Stimulated activated naive CD4-positive, alpha-beta T cell (primary cell): ENCODE measurements around the gene RBMX.
"Not testable (repeated sequence)": the region's sequence is repeated elsewhere in the genome, so short reads cannot be mapped to it uniquely, and the experiment has no call there.

Experiments used
- DNase-seq, 6 experiments: peaks; one replicate each; lab custom pipeline; 2025; lab: John Stamatoyannopoulos, UW

The RBMX gene

DNA sequence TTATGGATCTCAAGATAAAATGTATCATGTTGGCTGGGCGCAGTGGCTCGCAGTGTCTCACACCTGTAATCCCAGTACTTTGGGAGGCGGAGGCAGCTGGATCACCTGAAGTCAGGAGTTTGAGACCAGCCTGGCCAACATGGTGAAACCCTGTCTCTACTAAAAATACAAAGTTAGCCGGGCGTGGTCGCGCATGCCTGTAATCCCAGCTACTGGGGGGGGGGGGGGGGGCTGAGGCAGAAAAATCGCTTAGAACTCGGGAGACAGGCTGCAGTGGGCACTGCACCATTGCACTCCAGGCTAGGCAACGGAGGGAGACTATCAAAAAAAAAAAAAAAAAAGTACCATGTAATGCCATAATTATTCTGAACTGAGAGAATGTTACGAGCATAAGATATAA lies 2.1 kb downstream of the RBMX start:
- DNase-seq: no peak

DNA sequence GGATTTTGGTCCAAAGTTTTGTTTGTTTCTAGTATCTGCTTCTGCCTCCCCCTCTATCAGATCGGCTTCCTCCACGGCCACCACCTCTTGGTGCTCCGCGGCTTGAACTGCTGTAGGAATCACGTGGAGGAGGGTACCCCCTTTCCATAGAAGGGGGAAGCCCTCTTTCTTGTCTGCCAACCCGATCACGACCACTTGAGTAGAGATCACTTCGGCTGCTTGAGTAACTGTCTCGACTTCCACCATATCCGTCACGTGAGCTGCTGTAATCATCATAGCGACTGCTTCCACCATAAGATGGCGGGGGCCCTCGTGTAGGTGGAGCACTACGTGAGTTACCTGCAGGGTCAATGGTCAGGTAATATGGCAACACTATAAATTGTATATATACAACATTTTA lies 6.4 kb downstream of the RBMX start:
- not testable (repeated sequence) for DNase-seq

- not testable (repeated sequence) for DNase-seq
Measured at GRCh38 chrX:136873210-136873609, 7.3 kb downstream of the RBMX start.

DNA sequence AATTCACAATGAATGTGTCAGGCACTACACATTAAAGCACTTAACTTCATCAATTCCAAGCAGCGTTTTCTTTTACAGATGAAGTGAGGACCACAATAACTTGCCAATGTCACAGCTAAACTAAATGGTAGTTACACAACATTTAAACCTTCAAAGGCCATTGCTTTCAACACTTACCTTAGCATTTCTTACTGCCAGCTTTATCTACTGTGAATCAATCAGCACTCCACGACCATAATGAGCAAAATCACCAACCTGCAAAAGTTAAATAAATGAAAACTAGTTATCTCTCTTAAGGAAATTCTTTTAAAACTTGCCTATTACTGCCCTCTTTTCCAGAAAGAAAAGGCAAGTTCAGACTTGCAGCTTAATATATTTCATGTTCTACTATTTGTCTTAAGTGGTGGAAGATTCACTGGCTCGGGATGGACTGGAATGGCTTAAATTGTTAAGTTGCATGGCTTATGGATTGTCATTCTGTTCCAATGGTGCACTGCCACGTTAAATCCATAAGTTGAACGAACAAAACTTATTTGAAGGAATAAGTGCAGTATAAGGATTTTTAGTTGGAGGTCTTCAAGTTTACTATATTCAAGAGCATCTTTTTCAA lies 8.3 kb downstream of the RBMX start:
- no peak for DNase-seq

DNA sequence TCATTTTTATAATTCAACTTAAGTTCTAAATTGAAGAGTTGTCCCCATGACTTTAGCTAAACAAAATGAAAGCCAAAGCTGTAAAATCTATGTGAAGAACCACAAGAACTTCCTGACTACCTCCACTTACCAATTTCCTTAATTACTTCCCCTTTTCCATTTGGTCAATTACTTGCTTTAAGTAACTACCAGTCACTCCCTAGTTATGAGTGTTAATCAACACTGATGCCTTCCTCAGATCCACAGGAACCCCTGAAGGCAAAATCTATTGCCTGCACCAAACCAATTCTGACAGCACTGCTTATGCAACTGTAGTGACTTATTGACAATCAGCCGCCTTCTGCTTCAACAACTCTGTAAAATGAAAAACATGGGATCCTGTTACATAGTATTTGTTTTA lies 10.5 kb downstream of the RBMX start:
- DNase-seq: no peak

- DNase-seq: no peak
Measured at GRCh38 chrX:136868283-136869055, 12.1 kb downstream of the RBMX start.

DNA sequence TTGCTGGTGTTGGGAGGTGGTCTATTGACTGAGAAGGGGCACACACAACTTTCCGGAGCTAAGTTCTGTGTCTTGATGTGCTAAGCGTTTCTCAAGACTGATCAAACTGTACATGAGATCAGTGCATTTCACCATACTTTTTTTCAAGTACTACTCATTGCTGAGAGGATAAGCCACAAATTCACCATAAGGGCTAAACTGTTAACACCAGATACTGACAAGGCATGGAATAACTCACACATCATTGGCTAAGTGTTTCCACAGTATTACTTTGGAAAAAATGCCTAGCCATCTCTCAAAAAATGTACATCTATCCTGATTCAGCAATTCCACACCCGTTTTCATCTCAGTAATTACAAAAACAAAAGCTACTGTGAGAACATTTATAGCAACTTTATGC lies 13.0 kb downstream of the RBMX start:
- no peak for DNase-seq

DNA sequence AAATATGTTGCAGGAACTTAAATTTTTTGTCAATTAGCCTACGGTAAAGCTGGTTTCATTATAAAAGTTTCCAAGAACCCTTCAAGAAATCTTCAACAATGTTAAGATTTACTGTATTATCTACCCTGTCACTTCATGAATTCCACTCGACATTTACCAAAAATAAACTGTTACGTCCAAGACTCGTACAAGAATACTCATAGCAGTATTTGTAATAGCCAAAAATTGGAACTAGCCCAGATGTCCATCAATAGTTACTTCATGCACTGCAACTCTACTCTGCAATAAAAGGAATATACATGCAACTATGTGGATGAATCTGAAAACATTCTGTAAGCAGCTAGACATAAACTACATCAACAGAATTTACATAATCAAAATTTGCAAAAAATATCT lies 13.4 kb downstream of the RBMX start:
- no peak for DNase-seq

GRCh38 chrX:136866337-136867095 lies 14.0 kb downstream of the RBMX start:
- DNase-seq: no peak

GRCh38 chrX:136865270-136866158 lies 15.0 kb downstream of the RBMX start:
- no peak for DNase-seq

- DNase-seq: no peak
Measured at GRCh38 chrX:136863826-136864225, 16.7 kb downstream of the RBMX start.

GRCh38 chrX:136862546-136862945 lies 18.0 kb downstream of the RBMX start:
- DNase-seq: no peak

GRCh38 chrX:136861877-136862276 lies 18.6 kb downstream of the RBMX start:
- no peak for DNase-seq

DNA sequence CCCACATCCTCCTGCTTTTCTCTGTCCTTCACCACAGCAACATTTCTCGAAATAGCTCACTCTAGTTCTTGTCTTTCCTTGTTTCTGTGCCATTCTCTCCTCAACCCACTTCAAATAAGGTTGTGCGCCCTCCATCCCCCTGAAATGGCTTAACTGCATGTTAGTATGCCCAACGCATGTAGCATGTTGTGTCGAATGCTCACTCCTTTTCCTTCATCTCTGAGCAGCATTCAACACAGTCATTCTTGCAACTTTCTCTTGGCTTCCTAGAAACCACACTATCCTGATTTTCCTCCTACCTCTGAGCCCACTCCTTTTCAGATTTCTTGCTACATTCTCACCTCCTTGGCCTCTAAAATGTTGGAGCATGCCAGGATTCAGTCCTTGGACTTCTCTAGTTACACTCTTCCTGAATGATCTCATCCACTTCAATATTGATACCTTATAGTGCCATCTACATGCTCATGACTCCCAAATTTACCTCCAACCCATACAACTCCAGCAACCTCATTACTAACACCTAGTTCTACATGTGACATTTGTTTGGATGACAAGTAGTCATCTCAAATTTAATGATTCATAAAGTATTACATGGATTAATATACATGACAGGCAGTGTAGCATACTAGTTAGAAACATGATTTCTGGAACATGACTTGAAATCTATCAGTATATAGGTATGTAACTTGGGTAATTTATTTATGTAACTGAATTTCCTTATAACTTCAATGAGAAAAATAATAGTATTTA lies 22.3 kb downstream of the RBMX start:
- no peak for DNase-seq

DNA sequence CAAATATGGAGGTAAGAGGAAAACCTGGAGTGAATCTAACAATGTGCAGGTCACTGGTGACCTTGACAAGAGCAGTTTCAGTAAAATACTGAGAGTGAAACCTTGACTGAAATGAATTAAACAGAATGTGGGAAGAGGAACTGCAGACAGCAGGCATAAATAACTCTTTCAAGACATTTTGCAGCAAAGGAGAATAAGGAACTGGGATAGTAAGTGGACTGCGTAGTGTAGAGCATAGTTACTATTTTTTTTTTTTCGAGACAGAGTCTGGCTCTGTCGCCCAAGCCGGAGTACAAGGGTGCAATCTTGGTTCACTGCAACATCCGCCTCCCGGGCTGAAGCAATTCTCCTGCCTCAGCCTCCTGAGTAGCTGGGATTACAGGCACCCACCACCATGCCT lies 24.0 kb downstream of the RBMX start:
- no peak for DNase-seq

GRCh38 chrX:136856050-136856449 lies 24.5 kb downstream of the RBMX start:
- no peak for DNase-seq

- DNase-seq: no peak
Measured at GRCh38 chrX:136851526-136851925, 29.0 kb downstream of the RBMX start.

GRCh38 chrX:136850441-136851175 lies 29.9 kb downstream of the RBMX start:
- DNase-seq: no peak

DNA sequence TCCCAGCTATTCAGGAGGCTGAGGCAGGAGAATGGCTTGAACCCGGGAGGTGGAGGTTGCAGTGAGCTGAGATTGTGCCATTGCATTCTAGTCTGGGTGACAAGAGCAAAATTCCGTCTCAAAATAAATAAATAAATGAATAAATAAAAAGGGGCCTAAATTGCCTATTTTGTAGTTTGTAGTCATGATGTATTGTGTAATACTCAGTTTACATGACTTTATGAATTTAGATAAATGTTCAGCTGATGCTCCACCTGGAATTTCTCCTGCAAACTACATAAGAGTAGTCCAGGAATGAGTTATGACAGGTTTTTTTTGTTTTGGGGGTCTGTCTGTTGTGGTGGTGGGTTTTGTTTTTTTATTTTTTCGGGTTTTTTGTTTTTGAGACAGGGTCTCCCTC lies 31.1 kb downstream of the RBMX start:
- DNase-seq: no peak

GRCh38 chrX:136847874-136848273 lies 32.7 kb downstream of the RBMX start:
- no peak for DNase-seq

DNA sequence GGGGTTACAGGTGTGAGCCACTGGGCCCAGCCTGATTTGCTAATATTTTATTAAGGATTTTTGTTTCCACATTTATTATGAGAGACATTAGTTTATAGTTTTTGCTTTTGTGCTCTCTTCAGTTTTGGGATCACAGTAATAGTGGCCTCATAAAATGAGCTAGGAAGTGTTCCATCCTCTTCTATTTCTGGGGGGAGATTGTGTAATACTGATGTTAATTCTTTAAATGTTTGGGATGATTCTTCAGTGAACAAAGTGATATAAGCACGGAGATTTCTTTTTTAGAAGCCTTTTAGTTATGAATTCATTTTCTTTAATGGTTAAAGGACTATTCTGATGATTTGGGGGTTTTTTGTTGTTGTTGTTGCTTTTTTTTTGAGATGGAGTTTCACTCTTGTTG lies 41.3 kb downstream of the RBMX start:
- DNase-seq: no peak
